ENCODE results near the gene NGEF. TPM values are rescaled to one million over a fixed set of nuclear protein-coding genes. Genes with fewer than 3 reads are reported as not detected.

NGEF gene
- total RNA-seq = 10 to 100 TPM; 14.4 to 25.0 (median 17.9) TPM

DNA sequence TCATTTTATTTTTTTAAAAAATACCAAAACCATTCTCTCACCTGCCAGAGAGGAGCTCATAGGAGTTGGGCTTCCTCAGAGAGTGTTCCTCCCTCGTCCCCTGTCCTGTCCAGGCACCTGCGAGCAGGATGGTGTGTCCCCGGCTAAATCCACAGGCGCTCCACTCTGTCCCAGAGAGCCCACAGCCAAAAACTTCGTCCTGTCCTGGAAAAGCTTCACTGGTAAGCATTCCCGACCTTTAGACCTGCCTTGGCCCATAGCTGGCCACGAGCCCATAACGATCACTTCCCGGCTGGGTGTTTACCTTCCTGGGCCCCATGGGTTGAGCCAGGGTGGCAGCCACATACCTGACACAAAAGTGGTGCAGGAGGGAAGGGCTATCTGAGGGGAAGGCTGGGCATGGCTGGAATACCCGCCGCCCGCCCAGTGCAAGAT is at the start of gene NGEF:
NGEF (minus strand) TSS at position 230 of the 435 bp plus-strand sequence. CDS start 38,366 bp downstream, outside the sequence.
- H3K4me1 ChIP-seq = no peaks in the 10 kb centered on the region
- no peak within 1 kb of the TSS for H3K4me3 ChIP-seq
- H3K9me3 ChIP-seq = no peaks in the 10 kb centered on the region
- WGBS = 96% methylated on average over 7 of the region's 12 CpGs
- H3K27ac ChIP-seq = no peak within 1 kb of the TSS
- no peaks in the 10 kb centered on the region for H3K27me3 ChIP-seq
- no peak for TF ChIP-seq POLR2A (IDR thresholded peaks at IDR 0.05)
- TF ChIP-seq EP300 (IDR thresholded peaks at IDR 0.05) = no peak
- no peak for TF ChIP-seq POLR2AphosphoS5 (IDR thresholded peaks at IDR 0.05)
- no peak for TF ChIP-seq CTCF (IDR thresholded peaks at IDR 0.05)
- H3K36me3 ChIP-seq = no peaks in the 10 kb centered on the region
- peak in 1 of 2 donors; percentile 69 for DNase-seq (ENCODE audit: low spot score in 2 of 2)

GRCh38 chr2:233062451-233062850 is 49.4 kb upstream of the NGEF start:
- H3K36me3 ChIP-seq = no peaks in the 10 kb centered on the region
- H3K9me3 ChIP-seq = no peaks in the 10 kb centered on the region
- H3K27ac ChIP-seq = peak overlapping the region; percentile 43
- no peaks in the 10 kb centered on the region for H3K27me3 ChIP-seq
- peak overlapping the region; percentile 43 for H3K4me3 ChIP-seq
- H3K4me1 ChIP-seq = peaks cover 22% of the 10 kb centered on the region
- peak; percentile 49 to 55 for DNase-seq (ENCODE audit: low spot score in 2 of 2)
- TF ChIP-seq CTCF (IDR thresholded peaks at IDR 0.05) = no peak
- TF ChIP-seq EP300 (IDR thresholded peaks at IDR 0.05) = no peak
- TF ChIP-seq POLR2A (IDR thresholded peaks at IDR 0.05) = no peak
- TF ChIP-seq POLR2AphosphoS5 (IDR thresholded peaks at IDR 0.05) = no peak
- 62% methylated on average over 4 of the region's 4 CpGs for WGBS

DNA sequence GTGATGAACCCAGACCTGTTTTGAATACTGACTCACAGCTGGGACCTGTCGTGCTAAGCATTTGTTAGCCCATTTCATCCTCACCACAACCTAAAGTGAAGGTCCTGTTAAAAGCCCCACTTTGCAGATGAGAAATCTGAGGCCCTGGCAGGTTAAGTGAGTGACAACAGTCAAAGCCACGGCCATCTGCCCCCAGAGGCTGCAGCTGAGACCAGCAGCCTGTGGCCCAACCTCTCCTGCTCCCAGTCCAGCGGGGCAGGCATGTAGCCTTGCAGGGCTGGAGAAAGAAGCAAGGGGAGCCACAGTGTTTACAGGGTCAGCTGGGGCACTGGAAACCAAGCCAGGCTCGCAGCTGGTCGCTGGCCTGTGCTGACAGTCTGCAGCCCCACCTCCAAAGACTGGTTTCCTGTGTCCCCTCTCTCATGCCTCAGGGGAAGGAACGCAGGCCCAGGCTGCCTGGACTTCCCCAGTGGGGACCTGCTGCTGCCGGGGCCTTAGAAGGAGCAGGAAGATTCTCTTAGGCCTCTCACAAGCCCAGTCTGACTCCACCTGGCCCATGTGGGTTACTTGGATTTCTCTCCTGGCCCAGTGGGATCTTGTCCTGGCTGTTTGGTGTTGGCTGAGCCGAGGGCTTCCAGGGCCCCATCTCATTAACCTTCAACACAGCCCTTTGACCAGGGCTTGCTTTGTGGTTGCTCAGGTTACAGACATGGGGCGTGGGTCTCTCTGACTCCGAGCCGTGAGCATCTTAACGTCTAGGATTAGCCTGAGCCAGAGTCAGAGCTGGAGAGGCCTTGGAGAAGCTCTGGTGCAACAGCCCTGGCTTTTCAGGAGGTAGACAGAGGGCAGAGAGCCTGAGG is 48.8 kb upstream of the NGEF start:
- Histone ChIP-seq H3K4me1 (peaks cover 22% of the 10 kb centered on the region), H3K4me3 (peak overlapping the region; percentile 43), H3K27ac (peak overlapping the region; percentile 67), H3K36me3 (no peaks in the 10 kb centered on the region), H3K9me3 (no peaks in the 10 kb centered on the region), H3K27me3 (no peaks in the 10 kb centered on the region)
- TF ChIP-seq POLR2A (IDR thresholded peaks at IDR 0.05) (no peak), CTCF (IDR thresholded peaks at IDR 0.05) (peak in 1 of 2 donors; percentile 8)
- DNase-seq (ENCODE audit: low spot score in 2 of 2) = peak; percentile 64 to 82
- 59% methylated on average over 10 of the region's 12 CpGs for WGBS

DNA sequence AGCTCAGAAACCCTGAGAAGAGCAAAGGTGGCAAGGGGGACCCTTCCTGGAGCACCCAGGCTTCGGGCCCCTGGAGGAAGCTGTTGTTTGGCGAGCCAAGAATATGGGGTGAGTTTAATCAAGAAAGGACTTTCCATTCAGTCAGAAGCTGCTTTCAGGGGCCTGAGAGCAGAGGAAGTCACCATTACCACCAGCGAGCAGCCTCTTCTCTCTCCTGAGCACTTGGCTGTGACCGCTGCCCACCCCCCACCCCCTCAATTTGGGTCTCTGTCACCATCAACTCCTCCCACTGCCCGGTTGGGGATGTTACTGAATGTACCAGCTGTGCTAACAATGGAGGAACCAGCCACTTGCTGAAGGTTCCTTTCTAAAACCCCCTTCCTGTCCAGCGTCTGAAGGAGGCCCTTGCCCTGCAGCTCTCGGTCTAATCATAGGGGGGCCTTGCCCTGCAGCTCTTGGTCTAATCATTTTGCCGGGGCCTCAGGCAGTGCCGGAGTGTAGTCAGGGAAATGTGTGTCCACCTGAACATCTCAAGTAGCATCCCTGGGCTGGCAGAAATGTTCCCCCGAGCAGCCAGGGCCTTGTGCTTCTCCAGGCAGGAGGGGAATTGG is 48.0 kb upstream of the NGEF start:
- WGBS = 60% methylated on average over 9 of the region's 10 CpGs
- Histone ChIP-seq H3K9me3 (no peaks in the 10 kb centered on the region), H3K4me3 (peak overlapping the region; percentile 43), H3K36me3 (no peaks in the 10 kb centered on the region), H3K27ac (peak overlapping the region; percentile 67), H3K4me1 (peaks cover 22% of the 10 kb centered on the region), H3K27me3 (no peaks in the 10 kb centered on the region)
- peak; percentile 55 to 68 for DNase-seq (ENCODE audit: low spot score in 2 of 2)
- TF ChIP-seq POLR2AphosphoS5 (IDR thresholded peaks at IDR 0.05) (no peak), EP300 (IDR thresholded peaks at IDR 0.05) (no peak), POLR2A (IDR thresholded peaks at IDR 0.05) (no peak), CTCF (IDR thresholded peaks at IDR 0.05) (no peak)

DNA sequence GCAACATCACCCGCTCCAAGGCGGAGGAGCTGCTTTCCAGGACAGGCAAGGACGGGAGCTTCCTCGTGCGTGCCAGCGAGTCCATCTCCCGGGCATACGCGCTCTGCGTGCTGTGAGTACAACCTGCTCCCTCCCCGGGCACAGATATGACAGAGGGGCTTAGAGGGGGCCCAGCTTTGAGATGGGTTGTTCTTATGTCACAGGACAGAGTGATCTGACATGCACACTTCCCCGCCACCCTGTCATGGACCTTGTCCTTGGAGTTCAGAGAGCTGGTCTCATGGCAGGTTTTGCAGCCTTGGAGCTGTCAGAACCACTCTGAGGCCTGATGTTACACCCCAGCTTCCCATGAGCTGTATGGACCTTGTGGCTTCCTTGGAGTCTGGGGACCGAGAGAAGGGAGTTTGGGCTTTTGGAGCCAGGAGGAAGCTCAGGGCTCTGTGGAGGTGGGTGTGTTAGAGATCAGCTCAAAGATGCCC is 47.5 kb upstream of the NGEF start:
- TF ChIP-seq EP300 (IDR thresholded peaks at IDR 0.05) = no peak
- TF ChIP-seq POLR2A (IDR thresholded peaks at IDR 0.05) = no peak
- no peak for TF ChIP-seq POLR2AphosphoS5 (IDR thresholded peaks at IDR 0.05)
- TF ChIP-seq CTCF (IDR thresholded peaks at IDR 0.05) = no peak
- DNase-seq (ENCODE audit: low spot score in 2 of 2) = peak; percentile 67 to 78
- Histone ChIP-seq H3K9me3 (no peaks in the 10 kb centered on the region), H3K4me3 (peak overlapping the region; percentile 43), H3K27ac (peak overlapping the region; percentile 67), H3K27me3 (no peaks in the 10 kb centered on the region), H3K36me3 (no peaks in the 10 kb centered on the region), H3K4me1 (peaks cover 22% of the 10 kb centered on the region)
- WGBS = 88% methylated on average over 1 of the region's 13 CpGs

All from suprapubic skin (tissue), 4 donors.